DMS114 treated with DMSO at 0.1 percent for 48 hours (cell line): ENCODE measurements around the gene ITGA8.

Experiments
- DNase-seq: peaks from one replicate; lab custom pipeline; 2025; ENCODE audit not compliant: unreplicated experiment; lab: John Stamatoyannopoulos, UW

Gene ITGA8

DNA sequence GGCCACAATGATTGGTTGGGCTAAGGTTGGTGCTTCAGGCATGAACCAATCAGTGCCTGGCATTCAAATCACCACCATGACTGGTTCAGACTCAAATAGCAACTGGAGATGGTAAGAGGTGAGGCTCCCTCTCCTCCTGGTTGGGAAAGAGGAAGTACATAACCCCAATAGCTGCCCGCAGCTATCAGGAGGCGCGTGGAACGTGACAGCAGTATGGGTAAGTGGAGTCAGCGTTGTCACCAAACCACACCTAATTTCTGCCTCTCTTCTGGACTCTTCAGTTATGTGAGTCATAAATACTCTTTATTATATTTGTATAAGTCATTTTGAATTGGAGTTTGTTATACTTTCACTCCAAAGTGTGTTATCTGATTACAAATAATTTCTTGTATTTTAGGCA, 17.9 kb upstream of the ITGA8 start:
- DNase-seq: no peak

GRCh38 chr10:15735763-15736162, 16.0 kb upstream of the ITGA8 start:
- DNase-seq: no peak

GRCh38 chr10:15730341-15730740, 10.6 kb upstream of the ITGA8 start:
- DNase-seq: no peak

GRCh38 chr10:15729890-15730289, 10.2 kb upstream of the ITGA8 start:
- DNase-seq: no peak

DNA sequence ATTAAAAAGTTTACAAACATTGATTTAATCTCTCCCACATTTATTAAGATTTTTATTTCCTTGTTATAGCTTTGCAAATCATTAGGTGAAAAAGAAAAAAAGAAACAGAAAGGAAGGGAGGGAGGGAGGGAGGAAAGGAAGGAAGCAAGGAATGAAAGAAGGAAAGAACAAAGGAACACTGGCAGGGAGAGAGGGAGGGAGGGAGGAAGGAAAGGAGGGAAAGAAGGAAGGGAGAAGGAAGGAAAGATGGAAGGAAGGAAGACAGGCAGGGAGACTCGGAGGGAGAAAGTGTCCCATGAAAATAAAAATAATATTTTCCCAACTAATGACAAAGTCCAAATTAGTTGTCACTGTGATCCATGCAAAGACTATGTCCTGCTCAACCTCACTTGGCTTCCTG, 6.3 kb upstream of the ITGA8 start:
- DNase-seq: no peak

- DNase-seq: peak; percentile 67
Observed at GRCh38 chr10:15725603-15726002, 5.9 kb upstream of the ITGA8 start.

GRCh38 chr10:15724683-15725082, 5.0 kb upstream of the ITGA8 start:
- DNase-seq: no peak

DNA sequence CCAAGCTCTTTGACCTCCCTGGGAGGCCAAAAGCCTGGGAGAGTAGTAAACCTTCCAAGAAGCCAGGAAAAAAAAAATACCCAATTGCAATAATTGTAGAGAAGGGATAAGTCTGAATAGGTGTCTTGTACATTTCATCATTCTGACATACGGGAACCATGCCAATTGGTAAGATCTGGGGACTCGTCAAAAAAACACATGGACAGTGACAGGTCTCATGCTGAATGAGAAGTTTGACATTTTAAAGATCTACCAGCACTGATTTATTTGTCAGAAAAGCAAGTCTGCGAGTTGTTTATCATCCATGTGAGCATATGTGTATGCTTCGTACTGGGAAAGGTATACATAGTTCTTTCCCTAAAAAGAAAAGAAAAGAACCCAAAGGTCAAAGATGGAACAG, 4.1 kb upstream of the ITGA8 start:
- DNase-seq: no peak

- no peak for DNase-seq
Observed at GRCh38 chr10:15720635-15721287, 1.0 kb upstream of the ITGA8 start.

DNA sequence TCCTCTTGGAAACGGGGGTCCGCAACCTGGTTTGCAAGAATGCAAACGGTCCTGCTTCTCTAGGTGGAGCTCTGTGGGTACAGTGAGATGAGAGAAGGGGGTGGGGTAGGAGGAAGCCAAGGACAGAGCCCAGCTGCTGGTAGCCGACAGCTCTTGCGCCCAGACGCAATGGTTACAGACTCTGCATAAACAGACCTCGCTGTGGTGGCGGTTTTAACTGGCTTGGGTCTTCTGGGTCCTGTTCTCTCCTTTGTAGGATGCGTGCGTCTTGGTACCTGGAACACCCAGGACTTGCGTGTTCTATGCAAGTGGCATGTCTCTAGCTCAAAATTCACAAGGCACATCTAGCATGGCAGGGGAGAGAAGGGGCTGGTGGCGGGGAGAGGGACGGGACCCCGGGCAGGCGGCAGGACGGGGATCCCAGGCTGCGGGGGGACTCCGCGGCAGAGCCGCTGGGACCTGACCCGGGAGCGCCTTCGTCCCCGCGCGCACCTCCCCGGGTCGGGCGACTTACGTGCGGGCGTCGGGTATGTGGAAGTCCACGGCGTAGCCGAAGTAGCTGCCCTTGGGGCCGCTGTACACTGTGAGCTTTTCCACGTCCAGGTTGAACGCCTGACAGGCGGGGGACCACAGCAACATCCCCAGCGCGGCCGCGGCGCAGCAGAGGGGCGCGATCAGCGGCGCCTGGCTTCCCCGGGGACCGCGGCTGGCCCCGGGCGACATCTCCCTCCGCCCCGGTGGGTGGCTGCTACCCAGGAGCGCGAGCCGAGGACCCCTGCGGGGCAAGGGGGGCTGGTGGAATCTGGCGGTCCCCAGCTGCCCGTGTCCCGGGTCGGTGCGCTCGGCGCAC, 448 bp downstream of the ITGA8 start:
- DNase-seq: no peak

GRCh38 chr10:15718694-15719048, 1.1 kb downstream of the ITGA8 start:
- no peak for DNase-seq

GRCh38 chr10:15715619-15716227, 4.0 kb downstream of the ITGA8 start:
- no peak for DNase-seq

GRCh38 chr10:15714847-15715246, 4.9 kb downstream of the ITGA8 start:
- no peak for DNase-seq

- no peak for DNase-seq
Observed at GRCh38 chr10:15712883-15713282, 6.8 kb downstream of the ITGA8 start.

DNA sequence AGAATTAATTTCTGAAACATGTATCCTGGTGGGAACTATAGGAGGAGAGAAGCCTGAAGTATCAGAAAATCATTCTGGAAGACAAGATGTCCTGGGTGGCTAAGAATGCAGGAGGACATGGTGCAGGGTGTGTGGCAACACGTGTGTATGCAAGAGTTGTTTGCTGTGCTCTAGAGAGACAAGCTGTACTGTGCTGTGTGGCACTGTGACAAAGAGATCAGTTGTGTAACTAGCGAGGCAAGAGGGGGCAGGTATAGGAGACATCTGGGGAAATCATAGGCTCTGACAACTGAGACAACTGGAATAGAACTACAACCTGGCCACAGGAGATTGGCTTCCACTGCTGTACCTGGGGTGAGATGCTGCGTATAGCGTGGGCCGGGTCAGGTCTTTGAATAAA, 9.3 kb downstream of the ITGA8 start:
- DNase-seq: no peak

DNA sequence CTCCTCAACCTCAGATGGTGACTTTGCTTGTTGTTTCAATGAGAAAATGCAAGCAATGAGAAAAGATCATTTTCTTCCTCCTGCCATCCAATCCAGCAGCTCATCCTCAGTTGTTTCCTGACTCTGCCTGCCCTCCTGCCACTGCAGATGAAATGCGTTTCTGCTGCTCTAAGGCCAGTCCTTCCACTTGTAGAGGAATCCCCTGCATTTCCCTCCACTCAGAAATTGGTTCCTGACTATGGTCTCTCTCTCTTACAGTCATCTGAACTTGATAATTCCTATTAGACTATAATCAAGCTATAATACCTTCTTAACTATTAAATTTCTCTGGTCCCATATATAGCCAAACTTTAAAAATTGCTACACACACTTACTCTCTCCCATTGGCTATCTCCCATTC, 14.4 kb downstream of the ITGA8 start:
- DNase-seq: no peak

GRCh38 chr10:15704581-15704968, 15.1 kb downstream of the ITGA8 start:
- no peak for DNase-seq

- no peak for DNase-seq
Observed at GRCh38 chr10:15703944-15704580, 15.7 kb downstream of the ITGA8 start.

GRCh38 chr10:15703151-15703880, 16.4 kb downstream of the ITGA8 start:
- DNase-seq: no peak

- no peak for DNase-seq
Observed at GRCh38 chr10:15700078-15700674, 19.5 kb downstream of the ITGA8 start.

DNA sequence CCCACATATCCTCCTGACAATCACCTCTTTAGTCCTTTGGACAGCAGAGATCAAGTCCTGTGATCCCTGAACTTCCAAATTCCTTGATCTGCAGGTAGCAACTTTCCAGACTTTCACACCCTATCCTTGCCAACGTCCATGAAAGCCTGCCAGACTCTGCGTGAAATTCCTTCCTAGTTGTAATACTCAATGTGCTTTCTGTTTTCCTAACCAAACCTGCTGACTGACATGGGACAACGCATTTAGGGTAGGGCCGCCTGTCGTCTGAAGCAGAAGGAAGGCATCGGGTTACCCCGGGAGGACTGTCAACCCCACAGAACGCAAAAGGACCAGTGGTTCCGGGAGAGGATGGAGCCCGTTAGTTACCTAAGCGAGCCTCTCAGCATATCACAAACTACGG, 23.9 kb downstream of the ITGA8 start:
- no peak for DNase-seq
